ENCODE measurements around the gene GABBR2. TPM values are rescaled to one million over a fixed set of nuclear protein-coding genes. Genes with fewer than 3 reads are reported as not detected.
"Not testable (repeated sequence)": the region's sequence is repeated elsewhere in the genome, so short reads cannot be mapped to it uniquely, and the experiment has no call there.

The GABBR2 gene
- total RNA-seq, 2 experiments from 2014 or later = not detected

DNA sequence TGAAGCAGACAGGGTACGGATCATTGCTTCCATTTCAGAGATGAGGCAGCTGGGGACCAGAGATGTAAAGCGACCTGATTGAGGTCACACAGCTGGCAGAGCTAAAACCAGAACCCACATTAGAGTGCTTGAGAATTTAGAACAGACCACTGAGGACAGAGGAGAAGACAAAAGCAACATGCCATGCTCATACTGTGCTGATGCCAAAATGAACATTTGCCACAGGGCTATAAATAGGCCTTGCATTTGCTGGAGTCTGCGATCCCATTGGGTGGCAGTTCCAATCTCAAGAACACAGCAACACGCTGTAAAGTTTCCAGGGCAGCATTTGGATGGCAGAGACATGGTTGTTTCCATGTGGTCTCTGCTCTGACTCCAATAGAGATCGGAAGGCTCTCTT, 230.9 kb downstream of the GABBR2 start:
- no peaks in the 10 kb centered on the region for H3K4me1 Mint-ChIP-seq (ENCODE audit: low read depth)
- DNase-seq = no peak
- H3K4me3 Mint-ChIP-seq = no peak overlapping the region
- ChIA-PET POLR2A (no interaction called here), CTCF (no interaction called here)
- intact Hi-C loops (cut with micrococcal nuclease) = no loop called here
- H3K27ac Mint-ChIP-seq = no peak overlapping the region
- H3K36me3 Mint-ChIP-seq = no peaks in the 10 kb centered on the region
- H3K9me3 Mint-ChIP-seq = no peaks in the 10 kb centered on the region
- peaks cover 9% of the 10 kb centered on the region for H3K27me3 Mint-ChIP-seq

DNA sequence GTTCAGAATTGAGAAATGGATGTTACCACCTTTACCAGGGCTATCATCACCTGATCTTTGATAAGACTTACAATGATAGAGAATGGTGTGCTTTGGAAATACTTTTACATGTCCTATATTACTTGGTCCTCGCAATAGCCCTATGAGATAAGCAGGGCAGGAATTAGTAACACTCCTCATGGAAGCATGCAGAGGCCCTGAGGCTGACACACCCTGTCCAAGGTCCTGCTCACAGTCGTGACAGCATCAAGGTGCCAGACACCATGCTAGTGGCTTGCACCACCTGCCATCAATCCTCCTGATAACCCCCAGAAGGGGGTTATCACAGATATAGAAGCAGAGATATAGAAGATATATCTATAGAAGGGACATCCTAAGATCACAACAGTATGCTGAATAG, 236.5 kb downstream of the GABBR2 start:
- ChIA-PET CTCF (no interaction called here), POLR2A (no interaction called here)
- Mint-ChIP-seq H3K9me3 (peaks cover 4% of the 10 kb centered on the region), H3K27me3 (peaks cover 10% of the 10 kb centered on the region), H3K4me3 (no peak overlapping the region), H3K36me3 (no peaks in the 10 kb centered on the region), H3K27ac (no peak overlapping the region), H3K4me1 (ENCODE audit: low read depth) (no peaks in the 10 kb centered on the region)
- no peak for DNase-seq
- intact Hi-C loops (cut with micrococcal nuclease) = no loop called here

DNA sequence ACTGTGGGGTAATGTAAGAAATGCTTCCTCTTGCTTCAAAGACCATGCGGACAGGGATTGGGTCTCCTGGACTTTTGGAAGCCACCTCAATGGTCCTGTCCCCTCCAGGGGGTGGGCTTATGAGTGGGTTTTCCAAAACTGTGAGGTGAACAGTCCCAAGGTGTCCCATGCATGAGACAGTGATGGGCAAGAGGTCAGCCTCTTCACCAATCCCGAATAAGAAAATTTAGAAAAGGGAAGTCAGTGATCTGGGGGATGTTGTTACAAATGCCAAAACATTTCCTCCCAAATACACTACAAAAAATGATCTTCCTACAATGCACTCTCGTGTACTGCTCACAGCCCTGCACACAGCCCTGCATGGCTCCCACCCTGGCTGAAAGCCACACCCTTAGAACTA, 237.6 kb downstream of the GABBR2 start:
- no peaks in the 10 kb centered on the region for H3K4me1 Mint-ChIP-seq (ENCODE audit: low read depth)
- H3K4me3 Mint-ChIP-seq = no peak overlapping the region
- H3K9me3 Mint-ChIP-seq = peaks cover 4% of the 10 kb centered on the region
- POLR2A ChIA-PET = no interaction called here
- intact Hi-C loops (cut with micrococcal nuclease) = no loop called here
- H3K27ac Mint-ChIP-seq = no peak overlapping the region
- peaks cover 13% of the 10 kb centered on the region for H3K27me3 Mint-ChIP-seq
- CTCF ChIA-PET = no interaction called here
- H3K36me3 Mint-ChIP-seq = no peaks in the 10 kb centered on the region
- DNase-seq = no peak

GRCh38 chr9:98468567-98469239, 240.0 kb downstream of the GABBR2 start:
- intact Hi-C loops (cut with micrococcal nuclease) = no loop called here
- H3K27ac Mint-ChIP-seq = no peak overlapping the region
- ChIA-PET POLR2A (no interaction called here), CTCF (interaction anchor here (0.5 kb wide), 1 partner anchor 305 kb away, joined by 4 read pairs; no protein-coding TSS in a partner anchor)
- no peak for DNase-seq
- no peaks in the 10 kb centered on the region for H3K36me3 Mint-ChIP-seq
- H3K27me3 Mint-ChIP-seq = peaks cover 15% of the 10 kb centered on the region
- peaks cover 5% of the 10 kb centered on the region for H3K9me3 Mint-ChIP-seq
- H3K4me3 Mint-ChIP-seq = no peak overlapping the region
- H3K4me1 Mint-ChIP-seq (ENCODE audit: low read depth) = no peaks in the 10 kb centered on the region

- DNase-seq = no peak
- ChIA-PET CTCF (no interaction called here), POLR2A (no interaction called here)
- Mint-ChIP-seq H3K27me3 (peaks cover 7% of the 10 kb centered on the region), H3K4me1 (ENCODE audit: low read depth) (no peaks in the 10 kb centered on the region), H3K36me3 (no peaks in the 10 kb centered on the region), H3K27ac (no peak overlapping the region), H3K4me3 (no peak overlapping the region), H3K9me3 (peaks cover 22% of the 10 kb centered on the region)
- intact Hi-C loops (cut with micrococcal nuclease) = no loop called here
Measured at GRCh38 chr9:98465799-98466198, 242.9 kb downstream of the GABBR2 start.

- CTCF ChIA-PET; intact Hi-C loops (cut with micrococcal nuclease); H3K4me3 Mint-ChIP-seq; H3K27ac Mint-ChIP-seq; POLR2A ChIA-PET; H3K4me1 Mint-ChIP-seq (ENCODE audit: low read depth); H3K36me3 Mint-ChIP-seq; H3K27me3 Mint-ChIP-seq; DNase-seq: not testable (repeated sequence)
- H3K9me3 Mint-ChIP-seq = peaks cover 31% of the 10 kb centered on the region
Measured at GRCh38 chr9:98464156-98464690, 244.5 kb downstream of the GABBR2 start.

DNA sequence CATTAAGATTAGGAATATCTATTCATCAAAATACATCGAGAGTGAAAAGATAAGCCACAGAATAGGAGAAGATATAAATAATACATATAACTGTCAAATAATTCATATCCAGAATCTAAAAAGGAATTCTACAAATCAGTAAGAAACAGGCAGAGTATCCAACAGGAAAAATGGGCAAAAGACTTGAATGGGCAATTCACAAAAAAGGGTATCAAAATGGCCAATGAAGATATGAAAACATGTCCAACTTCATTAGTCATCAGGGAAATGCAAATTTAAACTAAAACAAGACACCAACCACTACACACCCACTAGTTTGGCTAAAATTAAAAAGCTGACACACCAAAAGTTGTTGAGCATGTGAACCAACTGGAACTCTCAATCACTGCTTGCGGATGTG, 246.4 kb downstream of the GABBR2 start:
- intact Hi-C loops (cut with micrococcal nuclease) = no loop called here
- no peak overlapping the region for H3K4me3 Mint-ChIP-seq
- H3K4me1 Mint-ChIP-seq (ENCODE audit: low read depth) = no peaks in the 10 kb centered on the region
- H3K9me3 Mint-ChIP-seq = peaks cover 35% of the 10 kb centered on the region
- ChIA-PET CTCF (no interaction called here), POLR2A (no interaction called here)
- DNase-seq = no peak
- H3K27me3 Mint-ChIP-seq = peaks cover 11% of the 10 kb centered on the region
- no peaks in the 10 kb centered on the region for H3K36me3 Mint-ChIP-seq
- no peak overlapping the region for H3K27ac Mint-ChIP-seq

DNA sequence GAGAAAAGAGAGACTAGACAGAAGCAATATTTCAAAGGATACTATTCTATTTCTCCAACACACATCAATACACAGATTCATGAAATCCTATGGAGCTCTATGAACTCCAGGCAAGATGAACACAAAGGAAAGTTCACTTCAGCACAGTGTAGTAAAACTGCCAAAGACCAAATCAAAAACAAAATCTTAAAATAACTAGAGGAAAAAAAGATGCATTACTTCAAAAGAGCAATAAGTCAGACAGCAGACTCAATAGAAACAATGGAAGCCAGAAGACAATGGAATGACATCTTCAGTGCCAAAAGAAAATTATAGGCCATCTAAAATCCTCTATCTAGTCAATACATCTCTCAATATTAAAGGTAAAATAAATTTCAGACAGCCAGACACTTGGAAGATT, 248.0 kb downstream of the GABBR2 start:
- intact Hi-C loops (cut with micrococcal nuclease) = no loop called here
- no peak overlapping the region for H3K27ac Mint-ChIP-seq

GRCh38 chr9:98457726-98458370, 250.9 kb downstream of the GABBR2 start:
- ChIA-PET CTCF (no interaction called here), POLR2A (no interaction called here)
- Mint-ChIP-seq H3K36me3 (no peaks in the 10 kb centered on the region), H3K4me1 (ENCODE audit: low read depth) (no peaks in the 10 kb centered on the region), H3K9me3 (peaks cover 29% of the 10 kb centered on the region), H3K27me3 (peaks cover 25% of the 10 kb centered on the region), H3K27ac (no peak overlapping the region), H3K4me3 (no peak overlapping the region)
- DNase-seq = no peak
- intact Hi-C loops (cut with micrococcal nuclease) = no loop called here

More for the DNA sequence above, 248.0 kb downstream of the GABBR2 start:
- Mint-ChIP-seq H3K4me1 (ENCODE audit: low read depth) (no peaks in the 10 kb centered on the region), H3K9me3 (peaks cover 35% of the 10 kb centered on the region), H3K27me3 (peaks cover 19% of the 10 kb centered on the region), H3K4me3 (no peak overlapping the region), H3K36me3 (no peaks in the 10 kb centered on the region)
- ChIA-PET POLR2A (no interaction called here), CTCF (no interaction called here)
- no peak for DNase-seq

GRCh38 chr9:98456156-98456613, 252.6 kb downstream of the GABBR2 start:
- ChIA-PET CTCF (interaction anchor here (1.1 kb wide), 1 partner anchor 81 kb away, joined by 3 read pairs; no protein-coding TSS in a partner anchor), POLR2A (interaction anchor here (0.7 kb wide), 1 partner anchor 46 kb away, joined by 3 read pairs; no protein-coding TSS in a partner anchor)
- peaks cover 25% of the 10 kb centered on the region for H3K27me3 Mint-ChIP-seq
- no peak overlapping the region for H3K27ac Mint-ChIP-seq
- H3K9me3 Mint-ChIP-seq = peaks cover 21% of the 10 kb centered on the region
- no peak overlapping the region for H3K4me3 Mint-ChIP-seq
- intact Hi-C loops (cut with micrococcal nuclease) = no loop called here
- no peaks in the 10 kb centered on the region for H3K36me3 Mint-ChIP-seq
- DNase-seq = no peak
- H3K4me1 Mint-ChIP-seq (ENCODE audit: low read depth) = no peaks in the 10 kb centered on the region

GRCh38 chr9:98455256-98456155, 253.2 kb downstream of the GABBR2 start:
- H3K9me3 Mint-ChIP-seq = peaks cover 15% of the 10 kb centered on the region
- H3K4me1 Mint-ChIP-seq (ENCODE audit: low read depth) = no peaks in the 10 kb centered on the region
- peak; percentile 15 for DNase-seq
- H3K4me3 Mint-ChIP-seq = no peak overlapping the region
- ChIA-PET POLR2A (interaction anchor here (0.7 kb wide), 1 partner anchor 45 kb away, joined by 3 read pairs; no protein-coding TSS in a partner anchor), CTCF (no interaction called here)
- no peak overlapping the region for H3K27ac Mint-ChIP-seq
- H3K27me3 Mint-ChIP-seq = peaks cover 25% of the 10 kb centered on the region
- H3K36me3 Mint-ChIP-seq = no peaks in the 10 kb centered on the region
- intact Hi-C loops (cut with micrococcal nuclease) = no loop called here

DNA sequence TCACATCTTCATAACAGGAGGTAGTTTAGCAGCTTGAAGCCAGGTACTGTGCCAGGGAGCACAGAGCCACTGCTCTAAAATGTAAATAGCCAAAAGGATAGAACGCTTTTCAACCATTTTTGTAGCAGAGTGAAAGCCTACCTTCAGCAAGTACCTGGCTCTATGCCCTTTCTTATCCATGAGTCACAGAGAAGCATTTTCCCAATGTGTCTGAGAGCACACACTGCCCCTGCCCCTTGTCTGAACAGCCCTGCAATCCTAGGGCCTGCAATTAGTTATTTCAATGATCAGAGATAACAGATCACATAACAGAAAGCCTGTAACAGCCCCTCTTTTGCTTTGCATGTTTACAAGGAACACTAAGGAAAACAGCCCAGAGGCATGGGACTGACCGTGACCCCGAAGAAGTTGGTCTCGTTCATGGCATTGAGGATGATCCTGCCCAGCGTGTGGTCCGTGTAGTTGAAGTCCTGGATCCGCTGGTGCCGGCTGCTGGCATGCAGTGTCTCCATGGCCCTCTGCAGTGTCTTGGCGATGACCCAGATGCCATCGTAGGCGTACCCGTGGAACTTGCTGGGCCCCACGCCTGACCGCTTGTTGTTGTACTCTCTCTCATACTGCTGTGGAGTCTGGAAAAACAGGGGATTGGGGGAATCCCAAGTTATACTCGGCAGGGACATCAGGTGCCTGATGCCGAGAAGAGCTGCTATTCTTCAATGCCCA, 255.0 kb downstream of the GABBR2 start:
- Mint-ChIP-seq H3K9me3 (peaks cover under 1% of the 10 kb centered on the region), H3K36me3 (no peaks in the 10 kb centered on the region), H3K27ac (no peak overlapping the region), H3K4me1 (ENCODE audit: low read depth) (no peaks in the 10 kb centered on the region), H3K4me3 (no peak overlapping the region), H3K27me3 (peaks cover 27% of the 10 kb centered on the region)
- POLR2A ChIA-PET = no interaction called here
- DNase-seq = no peak
- intact Hi-C loops (cut with micrococcal nuclease) = no loop called here
- CTCF ChIA-PET = no interaction called here

Data from activated CD4-positive, alpha-beta memory T cell treated with anti-CD3 and anti-CD28 coated beads for 36 hours (primary cell).